GM18502 (cell line): ENCODE data around the gene GAPDHS.

ENCODE experiments used
- ATAC-seq: cut with Tn5 transposase; IDR thresholded peaks from one replicate; pipeline ENCODE4 v1.9.1; 2021; ENCODE audit warnings: mild to moderate bottlenecking; ENCODE audit not compliant: unreplicated experiment, poor library complexity

GAPDHS gene

DNA sequence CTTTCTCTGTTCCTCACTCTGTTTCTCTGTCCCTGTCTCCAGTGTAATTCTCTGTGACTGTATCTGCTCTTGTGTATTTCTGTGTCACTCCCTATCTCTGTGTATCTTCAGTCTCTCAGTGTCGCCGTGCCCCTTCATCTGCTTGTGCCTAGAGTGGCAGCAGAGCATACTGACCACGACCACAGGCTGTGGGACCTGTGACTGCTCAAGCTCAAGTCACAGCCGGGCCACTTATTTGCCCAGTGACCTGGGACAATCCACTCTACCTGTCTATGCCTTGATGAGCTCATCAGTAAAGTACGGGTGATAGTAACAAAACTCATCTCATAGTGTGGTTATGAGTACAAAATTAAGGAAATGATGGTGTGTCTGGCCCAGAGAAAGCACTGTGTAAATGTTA is 20.8 kb downstream of the GAPDHS start:
- no peak for ATAC-seq

DNA sequence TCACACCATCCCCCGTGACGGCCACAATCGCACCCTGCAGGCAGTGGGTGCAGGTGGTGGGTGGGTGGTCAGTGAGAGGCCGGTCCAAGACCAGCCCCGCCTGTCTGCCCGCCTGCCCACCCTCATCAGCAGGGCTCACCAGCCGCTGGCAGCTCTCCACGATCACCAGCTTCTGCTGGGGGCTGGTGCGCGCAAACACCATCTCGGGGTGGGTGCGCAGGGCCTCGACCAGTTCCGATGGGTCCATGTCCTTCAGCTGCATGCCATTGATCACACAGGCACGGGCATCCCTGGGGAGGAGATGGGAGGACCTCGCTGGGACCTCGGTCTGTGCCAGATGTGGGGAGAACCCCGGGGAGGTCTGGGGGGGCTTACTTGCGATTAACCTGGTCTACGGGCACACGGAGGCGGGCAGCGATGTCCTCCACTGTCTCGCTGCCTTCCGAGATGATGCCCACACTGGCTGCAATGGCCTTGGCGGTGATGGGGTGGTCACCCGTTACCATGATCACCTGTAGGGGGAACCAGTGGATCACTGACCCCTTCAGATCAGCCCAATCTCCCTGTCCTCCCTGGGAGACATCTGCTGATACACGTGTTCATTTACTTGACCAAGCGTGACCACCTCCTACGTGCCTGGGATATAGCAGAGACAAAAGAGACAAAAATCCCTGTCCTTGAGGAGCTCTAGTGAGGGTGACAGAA is 22.2 kb downstream of the GAPDHS start:
- no peak for ATAC-seq

DNA sequence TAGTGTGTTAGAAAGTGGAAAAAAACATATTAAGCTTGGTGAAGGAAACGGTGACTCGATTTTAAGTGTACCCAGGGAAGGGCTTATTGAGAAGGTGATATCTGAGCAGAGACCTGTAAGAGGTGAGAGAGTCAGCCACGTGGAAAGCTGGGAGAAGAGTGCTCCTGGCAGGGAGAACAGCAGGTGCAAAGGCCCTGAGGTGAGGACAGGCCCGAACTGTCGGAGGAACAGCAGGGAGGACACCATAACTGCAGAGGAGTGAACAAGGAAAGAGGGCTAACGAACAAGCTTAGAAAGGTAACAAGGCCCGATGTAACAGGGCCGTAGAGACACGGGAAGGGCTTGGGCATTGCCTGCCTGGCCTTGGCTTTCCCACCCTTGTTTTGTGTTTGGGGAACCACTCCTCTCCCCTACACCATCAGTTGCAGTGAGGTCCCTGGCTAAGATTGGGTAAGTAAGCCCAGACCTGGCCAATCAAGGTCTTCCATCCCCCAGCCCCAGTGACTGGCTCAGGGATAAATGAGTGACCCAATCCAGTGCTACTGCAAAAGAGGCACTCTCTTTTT is 22.9 kb downstream of the GAPDHS start:
- no peak for ATAC-seq

DNA sequence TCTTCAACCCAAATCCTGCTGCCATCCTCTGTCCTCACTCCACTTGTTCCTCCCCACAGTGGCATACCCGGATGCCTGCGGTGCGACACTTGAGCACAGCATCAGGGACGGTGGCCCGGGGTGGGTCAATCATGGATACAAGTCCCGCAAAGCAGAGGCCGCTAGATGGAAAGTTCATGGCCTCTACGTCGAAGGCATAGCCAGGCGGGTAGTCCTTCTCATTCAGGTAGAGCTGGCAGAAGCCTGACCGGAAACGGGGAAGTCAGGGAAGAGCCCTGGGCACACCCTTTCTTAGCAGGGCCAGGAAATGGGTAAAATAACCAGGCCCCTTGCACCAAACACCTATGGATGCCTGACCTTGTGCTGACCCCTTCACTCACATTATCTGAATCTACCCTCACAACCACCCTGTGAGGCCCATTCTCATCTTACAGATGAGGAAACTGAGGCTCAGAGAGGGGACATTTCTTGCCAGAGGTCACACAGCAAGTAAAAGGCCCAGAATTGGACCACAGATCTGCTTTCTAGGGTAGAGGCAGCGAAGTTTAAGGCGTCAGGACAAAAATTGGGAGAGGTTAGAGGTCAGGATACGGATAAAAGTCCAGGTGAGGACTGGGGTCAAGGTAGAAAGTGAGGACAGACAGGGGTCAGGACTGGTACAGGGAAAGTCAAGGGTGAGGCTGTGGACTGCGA is 23.7 kb downstream of the GAPDHS start:
- no peak for ATAC-seq

DNA sequence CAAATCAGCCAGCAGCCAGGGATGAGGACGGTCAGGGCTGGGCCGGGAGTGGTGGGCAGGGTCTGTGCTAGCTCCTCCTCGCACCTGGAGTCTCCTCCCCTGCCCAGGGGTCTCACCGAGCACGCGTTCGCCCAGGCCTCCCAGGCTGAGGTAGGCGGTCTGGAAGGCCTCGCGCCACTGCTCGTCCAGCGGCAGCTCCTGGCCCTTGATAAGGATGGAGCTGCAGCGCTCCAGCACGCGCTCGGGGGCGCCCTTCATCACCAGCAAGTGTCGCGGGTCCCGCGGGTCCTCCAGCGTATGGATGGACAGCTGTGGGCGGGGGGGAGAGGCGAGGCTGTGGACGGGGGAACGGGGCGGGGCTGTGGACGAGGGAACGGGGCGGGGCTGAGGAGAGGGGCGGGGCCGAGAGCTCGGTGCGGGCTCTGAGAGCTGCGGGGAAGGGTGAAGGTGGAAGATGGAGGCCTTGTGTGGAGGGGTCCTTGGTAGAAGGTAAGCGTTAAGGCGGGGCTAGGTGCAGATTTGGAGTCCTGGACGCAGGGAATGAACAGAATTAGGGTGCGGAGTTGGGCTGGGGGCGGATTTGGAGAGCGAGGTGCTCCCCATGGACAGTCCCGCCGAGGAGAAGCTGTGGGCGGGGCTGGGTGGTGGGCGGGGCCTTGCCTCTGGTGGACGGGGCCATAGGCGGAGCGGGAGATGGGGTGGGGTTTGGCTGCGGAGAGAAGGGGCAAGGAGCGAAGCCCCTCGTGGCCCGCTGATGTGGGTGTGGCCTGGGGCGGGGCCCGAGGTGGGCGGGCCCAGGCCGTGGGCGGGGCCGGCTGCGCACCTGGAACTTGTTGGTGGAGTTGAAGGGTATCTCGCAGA is 24.5 kb downstream of the GAPDHS start:
- ATAC-seq = no peak

DNA sequence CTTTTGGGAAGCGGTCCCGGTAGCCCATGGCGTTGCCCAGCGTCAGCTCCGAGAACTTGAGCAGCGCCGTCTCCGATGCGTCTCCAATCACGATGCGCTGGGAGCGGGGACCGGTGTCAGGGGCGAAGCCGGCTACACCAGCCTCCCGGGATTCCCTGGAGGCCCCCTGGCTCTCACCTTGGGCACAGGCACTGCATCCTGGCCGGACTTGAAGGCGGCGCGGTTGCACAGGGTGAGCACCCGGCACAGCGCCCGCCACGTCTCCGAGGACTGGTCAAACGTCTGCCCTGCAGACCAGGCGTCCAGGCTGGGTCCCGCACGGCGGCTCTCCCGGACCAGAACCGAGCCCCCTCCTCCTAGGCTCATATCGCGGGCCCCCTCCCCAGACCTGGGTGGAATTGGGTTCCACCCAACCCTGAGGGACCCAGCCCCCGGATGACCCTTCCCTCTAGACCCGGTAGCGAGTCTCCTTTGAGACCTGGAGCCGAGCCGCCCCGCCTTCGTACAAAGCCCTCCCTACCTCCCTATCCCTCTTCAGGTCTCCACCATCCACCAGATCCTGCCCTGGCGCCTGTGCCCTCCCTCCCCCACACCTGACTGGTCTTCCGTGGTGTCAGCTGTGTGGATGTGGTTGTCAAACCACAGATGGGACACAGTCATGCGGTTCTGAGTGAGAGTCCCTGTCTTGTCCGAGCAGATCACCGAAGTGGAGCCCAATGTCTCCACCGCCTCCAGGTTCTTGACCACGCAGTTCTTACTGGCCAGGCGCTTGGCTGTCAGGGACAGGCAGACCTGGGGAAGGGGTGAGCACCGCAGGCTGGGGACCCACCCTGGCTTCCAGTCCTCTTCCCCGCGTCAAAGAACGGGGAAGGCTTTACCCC is 25.4 kb downstream of the GAPDHS start:
- ATAC-seq = no peak

DNA sequence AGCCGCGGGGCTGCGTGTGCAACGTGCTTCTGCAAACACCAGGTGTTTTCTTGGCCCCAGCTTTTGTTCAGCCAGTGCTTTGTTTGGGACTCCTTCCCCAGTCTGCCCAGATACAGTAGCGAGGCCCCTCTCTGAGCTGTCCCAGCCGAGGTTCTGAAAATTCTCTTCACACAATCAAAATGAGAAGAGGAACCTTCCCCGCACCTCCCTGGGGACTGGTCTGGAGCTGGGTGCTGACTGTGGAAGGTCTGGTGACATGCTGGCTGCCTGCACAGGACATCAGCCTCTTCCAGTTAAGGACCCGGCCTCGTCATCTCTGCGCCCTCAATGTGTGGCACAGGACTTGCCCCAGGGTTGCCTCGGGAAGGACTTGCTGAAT is 26.0 kb downstream of the GAPDHS start:
- ATAC-seq = no peak

DNA sequence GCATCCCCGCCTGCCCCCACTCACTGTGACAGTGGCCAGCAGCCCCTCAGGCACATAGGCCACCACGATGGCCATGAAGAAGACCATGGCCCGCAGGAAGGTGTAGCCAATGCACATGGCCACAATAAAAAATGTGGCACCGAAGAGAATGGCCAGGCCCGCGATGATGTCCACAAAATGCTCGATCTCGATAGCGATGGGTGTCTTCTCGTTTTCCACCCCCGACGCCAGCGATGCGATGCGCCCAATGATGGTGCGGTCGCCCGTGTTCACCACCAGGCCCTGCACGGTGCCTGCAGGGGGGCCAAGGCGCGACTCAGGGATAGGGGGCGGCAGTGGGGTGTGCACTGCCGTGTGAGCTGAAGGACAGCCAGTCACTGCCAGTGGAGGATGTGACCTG is 26.5 kb downstream of the GAPDHS start:
- no peak for ATAC-seq

DNA sequence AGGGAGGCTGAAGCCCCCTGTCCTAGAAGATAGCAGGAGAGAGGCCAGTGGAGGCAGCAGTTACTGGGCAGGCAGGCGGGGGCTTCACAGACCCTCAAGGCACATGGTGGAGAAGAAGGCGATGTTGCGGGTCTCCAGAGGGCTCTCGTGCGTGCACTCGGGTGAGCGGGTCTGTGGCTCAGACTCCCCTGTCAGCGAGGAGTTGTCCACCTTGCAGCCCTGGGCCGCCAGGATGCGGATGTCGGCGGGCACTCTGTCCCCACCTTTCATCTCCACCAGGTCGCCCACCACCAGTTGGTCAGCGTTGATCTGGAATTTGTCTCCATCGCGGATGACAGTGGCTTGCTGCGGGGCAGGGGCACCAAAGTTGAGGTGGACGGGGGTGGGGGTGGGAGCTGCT is 27.0 kb downstream of the GAPDHS start:
- ATAC-seq = no peak

DNA sequence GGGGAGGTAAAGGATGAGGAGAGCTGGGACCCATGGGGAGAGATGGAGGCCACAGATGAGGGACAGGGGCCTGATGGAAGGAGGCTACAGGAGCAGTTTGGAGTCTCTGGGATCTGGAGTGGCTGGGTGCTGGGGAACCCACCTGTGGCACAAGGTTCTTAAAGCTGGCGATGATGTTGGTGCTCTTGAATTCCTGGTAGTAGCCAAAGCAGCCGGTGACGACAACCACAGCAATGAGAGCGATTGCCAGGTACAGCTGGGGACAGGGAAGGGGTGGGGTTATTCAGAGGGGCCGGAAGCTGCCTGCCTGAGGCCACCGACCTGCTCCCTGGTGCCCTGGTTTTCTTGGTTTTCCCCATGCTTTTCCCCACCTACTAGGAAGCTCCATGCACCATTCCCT is 27.4 kb downstream of the GAPDHS start:
- no peak for ATAC-seq

DNA sequence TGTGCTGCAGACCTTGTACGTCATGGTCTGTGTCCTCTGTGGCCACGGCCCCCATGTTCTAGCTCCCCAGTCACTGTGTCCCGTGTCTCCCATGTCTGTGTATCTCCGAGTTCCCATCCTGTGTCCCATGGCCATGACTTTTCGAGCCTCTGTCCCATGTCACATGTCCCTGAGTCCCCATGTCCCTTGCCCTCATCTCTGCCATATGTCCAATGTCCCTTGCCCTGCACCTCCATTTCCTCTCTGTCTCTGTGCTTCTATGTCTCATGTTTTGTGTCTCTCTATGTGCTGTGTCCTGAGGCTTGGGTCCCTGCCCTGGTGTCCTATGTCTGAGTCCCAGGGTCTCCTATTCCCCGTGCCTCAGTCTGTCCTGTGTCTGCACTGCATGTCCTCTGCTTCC is 28.2 kb downstream of the GAPDHS start:
- no peak for ATAC-seq

DNA sequence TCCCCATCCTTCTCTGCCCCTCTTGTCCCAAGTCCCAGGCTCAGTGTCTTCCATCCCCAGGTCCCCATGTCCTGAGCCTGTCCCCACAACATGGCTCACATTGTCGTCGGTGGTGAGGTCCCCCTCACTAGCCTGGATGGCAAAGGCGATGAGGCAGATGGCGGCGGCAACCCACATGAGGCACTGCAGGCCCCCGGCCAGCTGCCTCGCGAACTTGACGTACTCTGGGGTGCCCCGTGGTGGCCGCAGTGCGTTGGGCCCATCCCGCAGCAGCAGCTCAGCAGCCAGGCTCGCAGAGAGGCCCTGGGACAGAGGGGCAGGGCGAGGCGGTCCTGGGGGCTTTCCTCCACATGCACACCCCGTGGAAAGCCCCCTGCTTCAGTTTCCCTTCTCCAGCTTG is 29.1 kb downstream of the GAPDHS start:
- ATAC-seq = no peak

DNA sequence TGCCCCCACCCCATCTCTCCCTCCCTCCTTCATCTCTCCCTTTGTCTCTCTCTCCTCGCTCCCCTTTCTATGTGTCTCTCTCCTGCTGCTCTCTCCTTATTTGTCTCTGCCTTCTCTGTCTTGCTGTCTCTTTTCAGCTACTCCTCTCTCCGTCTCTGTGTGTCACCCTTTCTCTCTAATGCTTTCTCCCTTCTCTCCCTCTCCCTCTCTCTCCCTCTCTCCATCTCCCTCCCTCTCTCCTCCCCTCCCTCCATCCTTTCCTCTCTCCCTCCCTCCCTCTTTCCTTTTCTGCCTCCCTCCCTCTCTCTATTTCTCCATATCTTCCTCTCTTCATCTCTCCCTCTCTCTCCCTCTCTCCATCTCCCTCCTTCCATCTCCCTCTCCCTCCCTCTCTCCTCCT is 29.5 kb downstream of the GAPDHS start:
- ATAC-seq = no peak

DNA sequence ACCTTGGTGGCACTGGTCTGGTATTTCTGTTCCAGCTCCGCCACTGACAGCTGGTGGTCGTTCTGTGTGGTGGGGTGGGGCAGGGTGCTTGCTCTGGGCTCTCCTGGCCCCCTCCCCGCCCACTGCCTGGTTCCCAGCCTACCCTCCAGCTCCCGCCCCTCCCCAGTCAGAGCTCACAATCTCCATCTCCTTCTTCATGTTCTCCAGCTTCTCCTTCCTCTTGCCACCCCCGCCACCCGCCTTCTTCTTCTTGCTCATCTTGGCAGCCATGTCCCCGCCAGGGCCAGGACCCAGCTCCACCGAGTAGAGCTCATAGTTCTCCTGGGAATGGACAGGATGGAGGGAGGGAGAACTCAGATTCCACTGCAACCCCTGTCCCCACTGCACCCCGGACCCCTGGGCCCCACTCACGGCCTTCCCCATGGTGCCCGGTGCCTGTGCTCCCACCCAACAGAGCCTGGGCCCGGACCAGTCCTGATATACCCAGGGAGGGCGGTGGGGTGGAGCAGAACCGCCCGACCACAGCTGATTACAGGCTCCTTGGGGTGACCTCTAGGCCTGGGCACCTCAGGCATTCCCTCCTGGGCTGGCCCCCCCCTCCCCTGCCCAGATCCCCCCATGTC is 30.1 kb downstream of the GAPDHS start, which contains the start of gene ATP4A:
Gene ATP4A (minus strand): TSS at position 452 of the 623 bp plus-strand sequence. CDS start 29 bp downstream, at position 423.
- ATAC-seq = no peak

DNA sequence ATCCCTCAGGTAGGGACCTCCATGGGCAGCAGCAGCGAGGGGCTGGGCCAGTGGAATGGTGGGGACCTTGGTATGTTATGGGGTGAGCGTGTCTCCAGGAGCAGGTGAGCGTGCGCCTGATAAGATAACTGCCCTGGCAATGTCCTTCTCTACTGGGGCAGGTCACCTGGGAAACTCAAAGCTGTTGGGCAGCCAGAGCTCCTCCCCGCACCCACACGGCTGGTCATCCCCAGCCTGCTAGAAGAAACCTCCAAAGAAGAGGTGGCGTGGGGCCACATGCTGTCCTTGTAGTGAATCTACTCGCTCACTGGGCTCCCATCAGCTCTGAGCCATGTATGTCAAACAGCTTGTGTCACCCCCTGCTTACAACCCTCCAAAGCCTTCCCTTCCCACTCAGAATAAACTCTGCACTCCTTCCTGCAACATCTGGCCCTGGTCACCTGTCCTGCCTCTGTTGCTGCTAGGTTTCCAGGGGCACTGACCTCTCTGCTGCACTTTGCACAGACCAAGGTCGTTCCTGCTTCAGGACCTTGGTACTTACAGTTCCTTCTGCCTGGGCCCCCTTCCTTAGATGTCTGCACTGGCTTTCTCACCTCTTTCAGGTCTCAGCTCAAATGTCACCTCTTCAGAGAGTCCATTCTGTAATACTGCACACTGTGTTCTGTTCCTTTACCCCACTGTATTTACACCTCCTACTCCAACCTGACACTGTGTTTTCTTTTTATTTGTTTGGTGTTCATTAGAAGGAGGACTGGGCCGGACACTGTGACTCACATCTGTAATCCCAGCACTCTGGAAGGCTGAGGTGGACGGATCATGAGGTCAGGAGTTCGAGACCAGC is 32.0 kb downstream of the GAPDHS start:
- no peak for ATAC-seq

DNA sequence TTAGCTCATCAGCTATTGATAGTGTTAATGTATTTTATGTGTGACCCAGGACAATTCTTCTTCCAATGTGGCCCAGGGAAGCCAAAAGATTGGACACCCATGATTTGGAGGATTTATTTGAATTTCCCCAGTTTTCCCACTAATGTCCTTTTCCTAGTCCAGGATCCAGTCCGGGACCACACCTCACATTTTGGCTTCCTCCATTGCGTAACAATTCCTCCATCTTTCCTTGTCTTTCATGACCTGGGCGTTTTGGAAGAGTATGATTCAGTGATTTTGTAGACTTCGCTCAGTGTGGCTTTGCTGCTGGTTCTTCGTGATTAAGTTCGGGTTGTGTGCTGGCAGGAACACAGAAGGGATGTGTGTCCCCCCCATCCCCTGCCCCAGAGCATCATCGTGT is 33.5 kb downstream of the GAPDHS start:
- ATAC-seq = no peak

DNA sequence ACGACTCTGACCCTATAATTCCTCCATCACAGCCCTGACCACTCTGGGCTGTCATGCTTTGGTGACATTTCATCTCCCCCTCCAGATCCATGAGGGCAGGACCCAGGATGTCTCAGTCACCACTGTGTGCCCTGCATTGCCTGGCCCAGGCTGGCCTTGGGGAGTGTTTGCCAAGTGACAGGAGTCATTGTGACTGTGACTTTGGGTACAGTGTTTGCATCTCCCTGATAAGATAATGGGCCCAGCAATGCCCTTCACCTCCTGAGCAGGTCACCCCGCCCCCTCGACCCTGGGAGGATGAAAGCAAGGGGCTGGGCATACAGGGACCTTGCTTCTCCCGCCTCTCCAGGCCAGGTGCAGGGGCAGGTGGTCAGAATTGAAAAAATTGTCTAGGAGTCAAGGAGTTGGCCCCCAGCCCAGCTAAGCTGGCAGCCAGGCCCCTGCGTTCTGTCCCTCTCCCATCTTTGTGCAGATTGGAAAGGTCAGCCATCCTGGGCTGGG is 36.1 kb downstream of the GAPDHS start:
- ATAC-seq = no peak

DNA sequence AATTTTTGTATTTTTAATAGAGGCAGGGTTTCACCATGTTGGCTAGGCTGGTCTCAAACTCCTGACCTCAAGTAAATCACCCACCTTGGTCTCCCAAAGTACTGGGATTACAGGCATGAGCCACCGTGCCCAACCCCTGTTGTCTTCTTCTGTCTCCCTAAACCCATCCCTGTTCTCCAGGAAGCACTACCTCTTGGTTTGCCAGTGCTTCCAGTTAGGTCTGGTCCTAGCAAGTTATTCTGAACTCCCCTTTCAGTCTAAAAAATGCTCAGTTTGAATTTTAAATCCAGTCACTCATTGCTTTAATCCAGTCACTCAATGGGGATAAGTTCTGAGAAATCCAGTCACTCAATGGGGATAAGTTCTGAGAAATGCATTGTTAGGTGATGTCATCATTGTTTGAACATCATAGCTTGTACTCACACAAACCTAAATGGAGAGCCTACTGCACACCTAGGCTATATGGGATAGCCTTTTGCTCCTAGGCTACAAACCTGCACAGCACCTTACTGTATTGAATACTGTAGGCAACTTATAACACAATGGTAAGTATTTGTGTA is 38.2 kb downstream of the GAPDHS start:
- ATAC-seq = no peak
